PC-3 (cell line): ENCODE data around the gene PARK7. TPM values are rescaled to one million over a fixed set of nuclear protein-coding genes. Genes with fewer than 3 reads are reported as not detected.

ENCODE experiments used
- ATAC-seq: fragments of 200-7000 bp; cut with Tn5 transposase; 2 replicates; pipeline ENCODE4 v1.9.1; 2020; ENCODE audit warnings: mild to moderate bottlenecking, moderate library complexity
- BruUV-seq: library from RNA; stranded (reverse); fragments of 400-500 nt; replicated peaks from 2 replicates; lab custom pipeline; 2021; lab: Mats Ljungman, UMichigan
- CTCF ChIA-PET: fragments of 300-600 bp; sonication (Branson Sonifier 250); formaldehyde crosslinking; loops from one replicate; lab custom pipeline; 2022; ENCODE audit warnings: antibody characterized with exemption; lab: Charles Lee
- POLR2A ChIA-PET: fragments of 300-600 bp; sonication (Branson Sonifier 250); formaldehyde crosslinking; loops from one replicate; lab custom pipeline; 2022; ENCODE audit warnings: antibody characterized with exemption; ENCODE audit not compliant: unreplicated experiment; lab: Charles Lee
- DNase-seq: peaks from one replicate; pipeline ENCODE4 v3.0.0-alpha.2; 2015
- H2AFZ ChIP-seq: fragments of 300-600 bp; sonication (generic); 2 replicates; pipeline ENCODE4 v1.6.0; 2016; ENCODE audit warnings: antibody characterized with exemption, low read length
- H3F3A ChIP-seq: fragments of 300-600 bp; sonication (generic); one replicate; pipeline ENCODE4 v1.6.0; 2017; ENCODE audit warnings: antibody characterized with exemption, low read length, control low read depth, mild to moderate bottlenecking; ENCODE audit not compliant: unreplicated experiment
- H3K27ac ChIP-seq: fragments of 300-600 bp; sonication (generic); 2 replicates; pipeline ENCODE4 v1.5.1; 2016; ENCODE audit warnings: mild to moderate bottlenecking, low read length
- H3K27me3 ChIP-seq: fragments of 300-600 bp; sonication (generic); 2 replicates; pipeline ENCODE4 v1.6.1; 2016; ENCODE audit warnings: low read length, mixed read lengths
- H3K36me3 ChIP-seq: fragments of 300-600 bp; sonication (generic); 2 replicates; pipeline ENCODE4 v1.6.1; 2016; ENCODE audit warnings: low read depth, mixed run types, low read length, mixed read lengths
- H3K4me1 ChIP-seq: fragments of 300-600 bp; sonication (generic); 2 replicates; pipeline ENCODE4 v1.5.1; 2016; ENCODE audit warnings: low read length; ENCODE audit not compliant: insufficient read depth
- H3K4me2 ChIP-seq: fragments of 300-600 bp; sonication (generic); 2 replicates; pipeline ENCODE4 v1.6.0; 2016; ENCODE audit warnings: low read length
- H3K4me3 ChIP-seq: fragments of 300-600 bp; sonication (generic); 2 replicates; pipeline ENCODE4 v1.5.1; 2016; ENCODE audit warnings: mild to moderate bottlenecking, low read length, mixed read lengths
- H3K79me2 ChIP-seq: fragments of 300-600 bp; sonication (generic); 2 replicates; pipeline ENCODE4 v1.6.1; 2017; ENCODE audit warnings: low read length, mixed read lengths
- H3K9ac ChIP-seq: fragments of 300-600 bp; sonication (generic); 2 replicates; pipeline ENCODE4 v1.6.0; 2016; ENCODE audit warnings: mild to moderate bottlenecking, low read length
- H3K9me2 ChIP-seq: fragments of 300-600 bp; sonication (generic); replicated peaks from 2 replicates; pipeline ENCODE4 v1.6.1; 2016; ENCODE audit warnings: mixed run types, low read length, mixed read lengths
- H3K9me3 ChIP-seq: fragments of 300-600 bp; sonication (generic); 2 replicates; pipeline ENCODE4 v1.6.1; 2016; ENCODE audit warnings: low read length, mixed read lengths
- H4K20me1 ChIP-seq: fragments of 300-600 bp; sonication (generic); 2 replicates; pipeline ENCODE4 v1.6.1; 2016; ENCODE audit warnings: low read length, mixed read lengths
- EZH2 ChIP-seq: fragments of 300-600 bp; sonication (generic); IDR thresholded peaks from one replicate; pipeline ENCODE4 v1.6.1; 2017; ENCODE audit warnings: antibody characterized with exemption, mild to moderate bottlenecking, low read length; ENCODE audit not compliant: unreplicated experiment
- EZH2phosphoT487 ChIP-seq: fragments of 300-600 bp; sonication (generic); IDR thresholded peaks from 2 replicates; pipeline ENCODE4 v1.6.1; 2018; ENCODE audit warnings: mild to moderate bottlenecking, antibody characterized with exemption, low read length, borderline replicate concordance
- intact Hi-C: fragments of 100-400 bp; cut with micrococcal nuclease; formaldehyde crosslinking; loops from 2 replicates; pipeline ENCODE4 v1.9.0; 2023
- total RNA-seq: library from RNA; depleted of rRNA; stranded (reverse); fragments of >200 nt; gene quantifications from 2 replicates; pipeline ENCODE4 v1.2.3, GENCODE V29; 2014
- TF ChIP-seq, protein P1 (sequence below): fragments of 300-600 bp; sonication (generic); conservative IDR thresholded peaks from 2 replicates; pipeline ENCODE4 v1.5.1; 2017; ENCODE audit warnings: antibody characterized with exemption, low read depth, mild to moderate bottlenecking, low read length

Gene PARK7
- total RNA-seq, 1 experiment from 2014 or later: 316 TPM

DNA sequence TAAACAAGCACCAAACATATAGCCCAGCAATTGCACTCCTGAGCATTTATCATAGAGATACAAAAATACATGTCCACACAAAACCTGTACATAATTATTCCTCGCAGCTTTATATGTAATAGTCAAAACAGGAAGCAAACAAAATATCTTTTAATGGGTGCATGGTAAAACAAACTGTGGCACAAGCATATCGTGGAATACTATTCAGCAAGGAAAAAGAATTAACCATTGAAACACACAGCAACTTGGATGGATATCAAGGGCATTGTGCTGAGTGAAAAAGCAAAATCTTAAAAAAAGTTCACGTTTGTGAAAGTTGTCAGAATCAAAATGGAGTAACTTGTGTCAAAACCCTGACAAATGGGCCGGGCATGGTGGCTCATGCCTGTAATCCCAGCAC lies 33.3 kb upstream of the PARK7 start:
- H3K79me2 ChIP-seq: no peaks in the 10 kb centered on the region
- TF ChIP-seq EZH2phosphoT487: no peak
- TF ChIP-seq EZH2: no peak
- TF ChIP-seq, protein P1, sequence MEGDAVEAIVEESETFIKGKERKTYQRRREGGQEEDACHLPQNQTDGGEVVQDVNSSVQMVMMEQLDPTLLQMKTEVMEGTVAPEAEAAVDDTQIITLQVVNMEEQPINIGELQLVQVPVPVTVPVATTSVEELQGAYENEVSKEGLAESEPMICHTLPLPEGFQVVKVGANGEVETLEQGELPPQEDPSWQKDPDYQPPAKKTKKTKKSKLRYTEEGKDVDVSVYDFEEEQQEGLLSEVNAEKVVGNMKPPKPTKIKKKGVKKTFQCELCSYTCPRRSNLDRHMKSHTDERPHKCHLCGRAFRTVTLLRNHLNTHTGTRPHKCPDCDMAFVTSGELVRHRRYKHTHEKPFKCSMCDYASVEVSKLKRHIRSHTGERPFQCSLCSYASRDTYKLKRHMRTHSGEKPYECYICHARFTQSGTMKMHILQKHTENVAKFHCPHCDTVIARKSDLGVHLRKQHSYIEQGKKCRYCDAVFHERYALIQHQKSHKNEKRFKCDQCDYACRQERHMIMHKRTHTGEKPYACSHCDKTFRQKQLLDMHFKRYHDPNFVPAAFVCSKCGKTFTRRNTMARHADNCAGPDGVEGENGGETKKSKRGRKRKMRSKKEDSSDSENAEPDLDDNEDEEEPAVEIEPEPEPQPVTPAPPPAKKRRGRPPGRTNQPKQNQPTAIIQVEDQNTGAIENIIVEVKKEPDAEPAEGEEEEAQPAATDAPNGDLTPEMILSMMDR: no peak
- no peak overlapping the region for H2AFZ ChIP-seq
- H3K27ac ChIP-seq: no peak overlapping the region
- H3K4me2 ChIP-seq: no peak overlapping the region
- no peaks in the 10 kb centered on the region for H3F3A ChIP-seq
- no peaks in the 10 kb centered on the region for H3K27me3 ChIP-seq
- POLR2A ChIA-PET: no interaction called here
- no peaks in the 10 kb centered on the region for H3K9me3 ChIP-seq
- intact Hi-C loops: no loop called here
- CTCF ChIA-PET: no interaction called here
- BruUV-seq: no TSS peak
- no peaks in the 10 kb centered on the region for H3K4me1 ChIP-seq
- H3K4me3 ChIP-seq: no peak overlapping the region
- no peaks in the 10 kb centered on the region for H3K9me2 ChIP-seq
- no peaks in the 10 kb centered on the region for H3K36me3 ChIP-seq
- DNase-seq (no peak), ATAC-seq (no peak)
- H3K9ac ChIP-seq: no peak overlapping the region
- no peaks in the 10 kb centered on the region for H4K20me1 ChIP-seq

DNA sequence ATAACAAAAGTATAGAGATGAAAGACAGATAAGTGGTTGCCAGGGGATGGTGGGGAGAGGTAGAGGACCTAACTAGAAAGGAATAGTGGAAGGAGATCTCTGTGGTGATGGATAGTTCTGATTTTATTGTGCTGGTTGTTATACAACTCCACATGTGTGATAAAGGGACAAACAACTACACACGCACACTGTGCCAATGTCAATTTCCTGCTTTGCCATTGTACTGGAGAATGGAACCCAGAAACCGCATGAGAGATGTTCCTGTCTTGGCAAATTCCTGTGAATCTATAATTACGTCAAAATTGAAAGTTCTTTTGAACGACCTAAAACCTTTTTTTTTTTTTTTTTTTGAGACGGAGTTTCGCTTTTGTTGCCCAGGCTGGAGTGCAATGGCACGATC lies 31.9 kb upstream of the PARK7 start:
- H4K20me1 ChIP-seq: no peaks in the 10 kb centered on the region
- H3K4me1 ChIP-seq: no peaks in the 10 kb centered on the region
- H3K36me3 ChIP-seq: no peaks in the 10 kb centered on the region
- H2AFZ ChIP-seq: no peak overlapping the region
- intact Hi-C loops: no loop called here
- no peak for DNase-seq
- TF ChIP-seq EZH2 (no peak), EZH2phosphoT487 (no peak)
- TF ChIP-seq, protein P1: no peak
- H3K9ac ChIP-seq: no peak overlapping the region
- no peaks in the 10 kb centered on the region for H3F3A ChIP-seq
- H3K4me2 ChIP-seq: no peak overlapping the region
- H3K4me3 ChIP-seq: no peak overlapping the region
- ChIA-PET CTCF (no interaction called here), POLR2A (no interaction called here)
- H3K27me3 ChIP-seq: no peaks in the 10 kb centered on the region
- ATAC-seq: no peak
- no peaks in the 10 kb centered on the region for H3K9me2 ChIP-seq
- no peaks in the 10 kb centered on the region for H3K9me3 ChIP-seq
- no peaks in the 10 kb centered on the region for H3K79me2 ChIP-seq
- H3K27ac ChIP-seq: no peak overlapping the region
- no TSS peak for BruUV-seq

DNA sequence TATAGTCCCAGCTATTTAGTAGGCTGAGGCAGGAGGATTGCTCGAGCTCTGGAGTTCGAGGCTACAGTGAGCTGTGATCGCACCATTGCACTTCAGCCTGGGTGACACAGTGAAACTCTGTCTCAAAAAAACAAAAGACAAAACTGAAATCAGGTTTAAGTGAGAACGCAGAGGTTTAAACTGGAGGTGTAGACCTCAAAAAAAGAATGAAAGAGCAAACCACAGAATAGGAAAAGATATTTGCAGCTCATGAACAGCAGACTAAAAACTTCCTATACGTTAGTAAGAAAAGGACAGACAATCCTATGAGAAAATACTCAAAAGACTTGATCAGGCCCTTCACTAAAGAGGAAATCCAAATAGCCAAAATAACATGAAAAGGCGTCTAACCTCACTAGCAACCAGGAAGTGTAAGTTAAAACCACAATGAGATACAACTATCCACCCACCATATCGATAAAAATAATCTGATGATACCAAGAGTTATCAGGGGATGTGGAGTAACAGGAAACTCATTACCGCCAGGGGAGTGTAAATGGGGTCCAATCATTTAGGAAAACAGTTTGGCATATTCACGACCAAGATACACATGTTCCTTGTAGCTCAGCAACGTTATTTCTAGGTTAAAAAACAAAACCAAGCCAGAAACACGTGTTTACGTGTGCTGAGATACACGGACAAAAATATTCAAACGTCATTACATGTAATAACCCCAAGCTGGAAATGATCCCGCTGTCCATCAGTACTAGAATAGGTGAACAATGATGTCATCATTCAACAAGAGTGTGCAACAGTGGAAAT lies 30.7 kb upstream of the PARK7 start:
- Histone ChIP-seq H3K9ac (no peak overlapping the region), H3K79me2 (no peaks in the 10 kb centered on the region), H3F3A (no peaks in the 10 kb centered on the region), H3K36me3 (no peaks in the 10 kb centered on the region), H4K20me1 (no peaks in the 10 kb centered on the region), H3K9me2 (no peaks in the 10 kb centered on the region), H3K9me3 (no peaks in the 10 kb centered on the region), H3K4me1 (no peaks in the 10 kb centered on the region), H3K4me2 (no peak overlapping the region), H3K4me3 (no peak overlapping the region), H3K27ac (no peak overlapping the region), H3K27me3 (no peaks in the 10 kb centered on the region), H2AFZ (no peak overlapping the region)
- intact Hi-C loops: no loop called here
- DNase-seq (no peak), ATAC-seq (no peak)
- ChIA-PET CTCF (no interaction called here), POLR2A (interaction anchor here (0.6 kb wide), 1 partner anchor 40 kb away, joined by 17 read pairs; no protein-coding TSS in a partner anchor)
- BruUV-seq: no TSS peak
- TF ChIP-seq, protein P1: no peak
- TF ChIP-seq EZH2phosphoT487 (no peak), EZH2 (no peak)
